Natural killer cell (primary cell): ENCODE measurements around the gene POLR1E. TPM values are rescaled to one million over a fixed set of nuclear protein-coding genes. Genes with fewer than 3 reads are reported as not detected.
"Not testable (repeated sequence)": the region's sequence is repeated elsewhere in the genome, so short reads cannot be mapped to it uniquely, and the experiment has no call there.

ENCODE experiments used
- ATAC-seq, 3 donors: fragments of 150-1000 bp in 2 of 3; fragments of 200-7000 bp in 1 of 3; cut with Tn5 transposase; 1 replicate in 1 of 3; 2 replicates in 2 of 3; pipeline ENCODE4 v1.10.0; 2021; ENCODE audit warnings: mild to moderate bottlenecking in 2 of 3, moderate library complexity in 2 of 3
- DNase-seq, 2 donors: peaks; one replicate each; pipeline versions ENCODE4 v3.0.0 to v3.0.0-alpha.2; 2013 to 2021; ENCODE audit warnings: mixed read lengths in 1 of 2
- H3K27ac ChIP-seq: one replicate; pipeline ENCODE4 v1.5.1; 2013; ENCODE audit warnings: mild to moderate bottlenecking, low read length
- H3K27me3 ChIP-seq: one replicate; pipeline ENCODE4 v1.6.1; 2013; ENCODE audit warnings: low read length; ENCODE audit not compliant: control insufficient read depth, insufficient read depth
- H3K36me3 ChIP-seq: one replicate; pipeline ENCODE4 v1.6.1; 2013; ENCODE audit warnings: low read length; ENCODE audit not compliant: control insufficient read depth, insufficient read depth
- H3K4me1 ChIP-seq: one replicate; pipeline ENCODE4 v1.6.1; 2013; ENCODE audit warnings: low read length; ENCODE audit not compliant: control insufficient read depth, insufficient read depth
- H3K4me3 ChIP-seq: one replicate; pipeline ENCODE4 v1.5.1; 2013; ENCODE audit warnings: low read length
- H3K9me3 ChIP-seq: one replicate; pipeline ENCODE4 v1.6.1; 2013; ENCODE audit warnings: low read length; ENCODE audit not compliant: control insufficient read depth, insufficient read depth
- H3K27ac Mint-ChIP-seq, 2 donors: one replicate each; pipeline ENCODE4 v1.8.0; 2022; ENCODE audit warnings: mild to moderate bottlenecking in 2 of 2, mixed read lengths in 2 of 2, moderate library complexity in 1 of 2
- H3K27me3 Mint-ChIP-seq, 2 donors: one replicate each; pipeline ENCODE4 v1.8.0; 2022; ENCODE audit warnings: low read depth in 2 of 2, mixed read lengths in 2 of 2
- H3K36me3 Mint-ChIP-seq: one replicate; pipeline ENCODE4 v1.8.0; 2022; ENCODE audit warnings: mixed read lengths
- H3K4me1 Mint-ChIP-seq, 2 donors: one replicate each; pipeline ENCODE4 v1.8.0; 2022; ENCODE audit warnings: mixed read lengths in 2 of 2
- H3K4me3 Mint-ChIP-seq: one replicate; pipeline ENCODE4 v1.8.0; 2022; ENCODE audit warnings: mild to moderate bottlenecking, moderate library complexity, mixed read lengths
- H3K9me3 Mint-ChIP-seq, 2 donors: one replicate each; pipeline ENCODE4 v1.8.0; 2022; ENCODE audit warnings: mixed read lengths in 2 of 2
- CTCF ChIP-seq: fragments of 200-600 bp; IDR thresholded peaks from one replicate; pipeline ENCODE4 v1.8.0; 2022; ENCODE audit warnings: antibody characterized with exemption
- WGBS: methylation state at CpG from one replicate; pipeline ENCODE4 v1.1.7; 2013; ENCODE audit warnings: missing lambda C conversion rate; ENCODE audit not compliant: insufficient coverage; 5-methylcytosine and 5-hydroxymethylcytosine counted together
- intact Hi-C: fragments of 100-400 bp; cut with micrococcal nuclease; formaldehyde crosslinking; loops from one replicate; pipeline ENCODE4 v1.14.2; 2022
- total RNA-seq, 4 donors: library from RNA; stranded (reverse); fragments of 120-200 nt in 1 of 4; gene quantifications; one replicate each; pipeline versions ENCODE4 v1.2.3 to v1.2.4, GENCODE V29; 2013 to 2022

The POLR1E gene
- total RNA-seq, 3 donors from 2014 or later (not counting 1 experiment from before 2014, with no cell fraction given) = 17.4 to 23.8 (median 17.8) TPM

GRCh38 chr9:37474438-37474837 lies 11.3 kb upstream of the POLR1E start:
- Mint-ChIP-seq H3K9me3 (peaks cover 0 to 2% of the 10 kb centered on the region in 2 donors), H3K27ac (no peak overlapping the region), H3K4me1 (peaks cover 5 to 7% of the 10 kb centered on the region in 2 donors), H3K4me3 (no peak overlapping the region), H3K27me3 (peaks cover 18% of the 10 kb centered on the region in 2 donors), H3K36me3 (no peaks in the 10 kb centered on the region)
- ATAC-seq (no peak), DNase-seq (no peak)
- Histone ChIP-seq H3K9me3 (peaks cover 5% of the 10 kb centered on the region), H3K27ac (no peak overlapping the region), H3K36me3 (no peaks in the 10 kb centered on the region), H3K4me3 (no peak overlapping the region), H3K27me3 (no peaks in the 10 kb centered on the region), H3K4me1 (no peaks in the 10 kb centered on the region)
- WGBS = no CpG with 5 or more reads among the region's 3 CpGs
- intact Hi-C loops = no loop called here
- TF ChIP-seq CTCF = no peak

GRCh38 chr9:37476930-37477329 lies 8.8 kb upstream of the POLR1E start:
- no peak overlapping the region for H3K27ac ChIP-seq
- H3K4me3 ChIP-seq = no peak overlapping the region
- peaks cover 0 to 2% of the 10 kb centered on the region in 2 donors for H3K9me3 Mint-ChIP-seq
- H3K27ac Mint-ChIP-seq = no peak overlapping the region
- intact Hi-C loops = no loop called here
- WGBS = 83% methylated on average over 11 of the region's 11 CpGs
- no peaks in the 10 kb centered on the region for H3K36me3 Mint-ChIP-seq
- TF ChIP-seq CTCF = no peak
- ATAC-seq (no peak), DNase-seq (no peak)
- H3K27me3 Mint-ChIP-seq = peaks cover 27 to 34% of the 10 kb centered on the region in 2 donors
- peaks cover 5% of the 10 kb centered on the region for H3K9me3 ChIP-seq
- no peak overlapping the region for H3K4me3 Mint-ChIP-seq
- H3K4me1 ChIP-seq = no peaks in the 10 kb centered on the region
- no peaks in the 10 kb centered on the region for H3K27me3 ChIP-seq
- peaks cover 5 to 6% of the 10 kb centered on the region in 2 donors for H3K4me1 Mint-ChIP-seq
- H3K36me3 ChIP-seq = no peaks in the 10 kb centered on the region

GRCh38 chr9:37477443-37477842 lies 8.3 kb upstream of the POLR1E start:
- H3K9me3 Mint-ChIP-seq, DNase-seq, H3K4me1 Mint-ChIP-seq, H3K4me3 Mint-ChIP-seq, H3K9me3 ChIP-seq, intact Hi-C loops, H3K27ac ChIP-seq, H3K27me3 ChIP-seq, H3K36me3 ChIP-seq, ATAC-seq, H3K4me3 ChIP-seq, H3K27ac Mint-ChIP-seq, H3K36me3 Mint-ChIP-seq, H3K4me1 ChIP-seq: not testable (repeated sequence)
- peaks cover 27 to 34% of the 10 kb centered on the region in 2 donors for H3K27me3 Mint-ChIP-seq
- 95% methylated on average over 4 of the region's 4 CpGs for whole genome bisulfite sequencing

- 61% methylated on average over 3 of the region's 5 CpGs for WGBS
- H3K36me3 ChIP-seq, H3K9me3 ChIP-seq, H3K4me1 Mint-ChIP-seq, ATAC-seq, H3K27ac Mint-ChIP-seq, H3K4me1 ChIP-seq, DNase-seq, H3K27me3 ChIP-seq, H3K27ac ChIP-seq, H3K36me3 Mint-ChIP-seq, H3K9me3 Mint-ChIP-seq, H3K4me3 ChIP-seq, H3K4me3 Mint-ChIP-seq, intact Hi-C loops: not testable (repeated sequence)
- H3K27me3 Mint-ChIP-seq = peaks cover 27 to 34% of the 10 kb centered on the region in 2 donors
These were observed 7.6 kb upstream of the POLR1E start for GRCh38 chr9:37477987-37478619.
